Activated naive CD4-positive, alpha-beta T cell (primary cell): Measurements from ENCODE around the gene MAML2.

ENCODE experiments used
- DNase-seq, 4 experiments: peaks; one replicate each; lab custom pipeline; 2025; lab: John Stamatoyannopoulos, UW

Gene MAML2

DNA sequence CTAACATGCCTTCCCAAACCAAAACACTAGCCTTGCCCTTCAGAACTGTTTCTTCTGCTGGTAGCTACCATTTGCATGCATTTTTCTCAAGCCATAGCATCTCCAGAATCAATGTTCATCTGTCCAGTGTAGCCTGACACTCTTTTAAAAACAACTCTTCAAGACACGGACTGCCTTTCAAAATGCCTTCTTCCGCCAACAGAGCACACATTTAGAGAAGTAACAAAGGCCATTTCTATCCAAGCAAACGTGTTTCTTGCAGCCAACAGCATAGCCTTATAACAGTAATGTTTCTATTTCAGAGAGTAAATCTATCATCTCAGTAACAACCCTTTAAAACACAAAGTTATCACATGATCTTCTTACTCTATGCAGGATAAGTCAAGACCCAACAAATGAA, 275.8 kb downstream of the MAML2 start:
- no peak for DNase-seq

DNA sequence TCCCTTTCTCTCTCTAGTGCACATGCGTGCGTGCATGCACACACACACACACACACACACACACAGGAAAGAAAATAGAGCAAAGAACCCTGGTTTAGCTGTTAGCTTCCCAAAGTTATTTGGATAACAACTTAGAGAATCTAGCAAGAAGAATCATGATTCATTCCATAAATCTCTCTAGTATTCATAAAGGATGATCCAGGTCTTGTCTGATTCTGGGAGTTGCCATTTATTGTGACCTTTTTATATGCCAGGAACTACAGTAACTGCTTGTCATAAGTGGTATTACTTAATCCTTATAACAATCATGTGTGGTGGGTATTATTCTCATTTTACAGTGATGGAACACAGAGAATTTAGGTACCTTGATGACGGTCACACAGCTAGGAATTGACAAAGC, 277.6 kb downstream of the MAML2 start:
- no peak for DNase-seq

- no peak for DNase-seq
Observed at GRCh38 chr11:96063886-96064285, 279.1 kb downstream of the MAML2 start.

GRCh38 chr11:96063053-96063452, 279.9 kb downstream of the MAML2 start:
- no peak for DNase-seq

GRCh38 chr11:96062134-96062533, 280.9 kb downstream of the MAML2 start:
- no peak for DNase-seq

DNA sequence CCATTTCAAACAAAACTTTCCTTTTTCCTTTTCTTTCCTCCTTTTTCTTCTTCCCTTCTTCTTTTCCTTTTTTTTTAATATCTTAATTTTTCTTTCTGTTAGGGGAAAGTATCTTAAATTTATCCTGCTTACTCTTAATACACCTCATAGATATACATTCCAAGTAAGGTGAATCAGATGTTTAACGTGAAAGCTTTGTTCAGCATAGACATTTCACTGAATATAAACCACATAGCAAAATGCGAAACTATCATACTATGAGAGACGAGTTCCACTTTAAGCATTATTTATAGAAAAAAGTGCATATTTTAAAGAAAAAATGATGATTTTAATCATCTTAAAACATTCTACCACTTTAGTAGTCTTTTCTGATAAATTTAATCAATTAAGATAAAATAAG, 281.3 kb downstream of the MAML2 start:
- no peak for DNase-seq

DNA sequence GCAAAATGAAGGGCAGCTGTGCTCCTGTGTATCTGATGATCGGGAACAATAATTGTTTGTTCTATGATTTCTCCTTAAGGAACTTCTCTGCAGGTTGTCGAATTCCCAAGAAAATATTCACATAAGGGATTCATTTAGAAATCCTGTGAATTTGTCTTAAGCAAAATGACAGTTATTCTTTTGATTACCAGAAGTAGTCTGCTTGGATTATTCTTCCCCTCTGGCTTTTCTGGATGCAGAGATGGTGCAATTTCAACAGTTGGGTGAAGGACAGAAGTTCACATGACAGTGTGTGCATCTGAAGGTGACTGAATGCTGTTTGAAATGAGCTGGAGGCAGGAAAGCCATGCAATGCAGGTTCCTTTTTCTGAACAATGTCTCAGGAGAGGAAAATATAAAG, 281.9 kb downstream of the MAML2 start:
- no peak for DNase-seq

DNA sequence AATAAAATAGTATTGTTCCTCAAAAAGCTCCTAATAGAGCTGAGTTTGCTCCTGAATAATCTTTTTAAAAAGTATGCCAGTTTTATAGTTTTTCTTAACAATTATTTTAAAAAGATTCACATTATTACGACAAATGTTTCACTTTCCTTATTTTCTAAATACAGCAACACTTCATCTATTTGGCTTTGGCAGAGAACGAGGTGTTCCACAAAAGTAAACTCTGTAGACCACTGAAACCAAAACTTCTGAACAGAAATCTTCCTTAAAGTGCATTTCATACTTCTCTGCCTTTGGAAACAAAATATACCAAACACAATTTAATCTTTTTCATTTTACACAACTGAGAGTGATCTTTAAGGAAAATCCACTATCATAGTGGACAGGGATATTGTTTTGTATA, 285.5 kb downstream of the MAML2 start:
- no peak for DNase-seq

- DNase-seq = no peak
Observed at GRCh38 chr11:96056576-96056975, 286.4 kb downstream of the MAML2 start.

DNA sequence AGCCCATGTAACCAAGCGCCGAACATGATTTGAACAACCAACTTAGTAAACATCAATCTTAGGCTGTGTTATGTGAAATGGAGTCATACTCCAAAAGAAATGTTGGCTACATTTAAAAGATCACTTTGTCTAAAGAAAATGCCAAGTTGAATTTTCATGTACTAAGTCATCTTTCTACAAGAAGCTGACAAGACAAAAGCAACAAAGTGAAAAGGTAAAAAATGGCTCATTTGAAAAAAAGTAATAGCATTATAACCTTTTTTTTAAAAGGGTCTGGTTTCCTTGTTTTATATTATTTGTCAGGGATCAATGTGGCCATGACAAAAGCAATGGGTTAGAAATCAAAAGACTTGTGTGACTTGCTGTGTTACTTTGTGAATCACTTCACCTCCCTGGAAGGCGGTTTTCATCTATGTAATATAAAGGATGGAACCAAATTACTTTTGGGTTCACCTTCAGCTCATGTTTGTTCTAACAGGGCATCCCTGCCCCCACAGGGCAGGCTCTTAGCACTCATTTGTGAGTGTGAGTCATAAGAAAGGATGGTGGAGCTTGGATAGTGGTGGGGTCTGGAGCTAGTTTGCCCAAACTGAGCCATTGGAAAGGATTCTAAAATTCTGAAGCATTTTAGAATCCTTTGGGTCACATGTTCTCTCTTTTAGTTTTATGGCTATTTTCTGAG, 287.1 kb downstream of the MAML2 start:
- DNase-seq = peak in 1 of 4 experiments; percentile 3

DNA sequence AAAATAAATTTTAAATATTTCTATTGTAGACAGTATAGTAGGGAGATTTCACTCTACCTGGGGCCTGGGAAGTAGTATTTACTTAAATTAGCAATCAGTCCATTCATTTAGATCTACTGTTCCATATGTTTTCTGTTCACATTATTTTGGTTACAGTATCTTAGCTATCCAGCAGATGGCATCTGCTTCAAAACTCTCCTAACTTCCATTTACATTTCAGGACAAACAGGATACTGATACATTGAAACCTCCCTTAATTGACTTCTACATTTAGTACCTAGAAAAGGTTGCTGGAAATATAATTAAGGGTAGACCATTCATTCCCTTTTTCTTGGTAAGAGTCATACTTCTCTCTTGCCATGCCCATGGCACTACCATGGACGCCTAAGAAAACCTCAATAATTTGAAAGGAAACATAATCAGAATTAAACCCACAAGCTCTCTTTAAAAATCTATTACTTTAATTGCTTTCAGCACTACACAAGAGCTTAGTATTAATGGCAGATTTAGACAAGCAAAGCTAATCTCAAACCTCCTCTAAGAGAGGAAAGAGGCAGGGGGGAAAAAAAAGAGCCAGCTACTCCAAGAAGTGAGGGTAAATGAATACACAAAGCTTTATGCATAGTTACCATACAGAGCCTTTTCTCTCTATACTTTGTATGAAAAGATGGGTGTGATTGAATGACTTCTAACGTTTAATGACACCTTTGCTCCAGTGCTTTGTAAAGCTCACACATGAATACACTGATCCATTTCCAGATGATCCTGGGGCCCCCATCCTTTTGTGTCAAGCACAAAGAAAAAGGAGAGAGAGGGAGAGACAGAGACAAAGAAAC, 287.9 kb downstream of the MAML2 start:
- DNase-seq = no peak

DNA sequence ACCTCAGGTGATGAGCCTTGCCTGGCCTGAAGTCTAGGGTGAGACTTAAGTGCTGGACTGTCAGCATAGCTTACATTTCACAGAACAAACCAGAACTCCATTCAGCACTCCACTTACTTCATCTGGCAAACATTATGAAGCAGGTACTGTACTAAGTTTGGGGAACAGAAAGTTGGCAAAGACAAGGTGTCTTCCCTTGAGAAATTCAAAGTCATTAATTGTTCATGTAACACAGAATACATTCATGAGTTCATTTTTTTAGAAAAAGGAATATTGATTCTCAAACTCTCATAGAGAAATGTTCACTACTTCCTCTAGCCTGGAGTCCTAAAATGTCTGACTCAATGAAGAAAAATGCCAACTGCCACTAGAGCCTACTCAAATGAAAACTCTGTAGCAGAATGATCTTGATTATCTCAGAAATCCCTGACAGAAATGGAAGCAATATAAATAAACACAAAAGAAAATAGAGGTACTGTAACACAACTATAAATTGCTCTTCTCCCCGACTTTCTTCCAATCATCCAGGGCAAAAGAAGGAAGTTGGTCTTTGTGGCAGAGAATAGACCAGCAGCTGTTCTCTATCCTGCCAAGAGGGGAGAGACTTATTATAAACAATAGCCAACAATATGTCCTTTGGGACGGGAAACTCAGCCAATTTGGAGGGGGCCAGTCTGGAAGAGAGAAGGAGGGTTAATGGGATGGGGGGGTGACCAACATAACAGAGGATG, 289.9 kb downstream of the MAML2 start:
- no peak for DNase-seq

DNA sequence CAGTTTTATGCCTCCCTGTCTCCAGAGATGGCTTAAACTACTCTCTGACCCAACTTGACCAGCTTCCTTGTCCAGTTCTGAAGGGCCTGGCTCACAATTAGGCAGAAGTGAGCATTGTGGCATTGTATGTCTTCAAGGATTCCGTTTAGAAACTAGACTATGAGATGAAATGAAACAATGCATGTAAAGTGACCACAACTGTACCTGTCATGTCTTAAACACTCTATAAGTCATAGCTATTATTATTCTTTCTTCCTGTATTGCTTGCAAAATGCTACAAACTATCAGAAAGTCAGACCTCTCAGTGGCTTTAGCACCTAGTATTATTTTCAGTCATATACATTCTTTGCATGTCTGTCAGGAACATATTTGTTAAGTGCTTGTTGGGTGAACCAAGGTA, 291.2 kb downstream of the MAML2 start:
- DNase-seq = no peak

- no peak for DNase-seq
Observed at GRCh38 chr11:96050435-96051182, 292.4 kb downstream of the MAML2 start.

GRCh38 chr11:96049426-96049825, 293.6 kb downstream of the MAML2 start:
- no peak for DNase-seq

DNA sequence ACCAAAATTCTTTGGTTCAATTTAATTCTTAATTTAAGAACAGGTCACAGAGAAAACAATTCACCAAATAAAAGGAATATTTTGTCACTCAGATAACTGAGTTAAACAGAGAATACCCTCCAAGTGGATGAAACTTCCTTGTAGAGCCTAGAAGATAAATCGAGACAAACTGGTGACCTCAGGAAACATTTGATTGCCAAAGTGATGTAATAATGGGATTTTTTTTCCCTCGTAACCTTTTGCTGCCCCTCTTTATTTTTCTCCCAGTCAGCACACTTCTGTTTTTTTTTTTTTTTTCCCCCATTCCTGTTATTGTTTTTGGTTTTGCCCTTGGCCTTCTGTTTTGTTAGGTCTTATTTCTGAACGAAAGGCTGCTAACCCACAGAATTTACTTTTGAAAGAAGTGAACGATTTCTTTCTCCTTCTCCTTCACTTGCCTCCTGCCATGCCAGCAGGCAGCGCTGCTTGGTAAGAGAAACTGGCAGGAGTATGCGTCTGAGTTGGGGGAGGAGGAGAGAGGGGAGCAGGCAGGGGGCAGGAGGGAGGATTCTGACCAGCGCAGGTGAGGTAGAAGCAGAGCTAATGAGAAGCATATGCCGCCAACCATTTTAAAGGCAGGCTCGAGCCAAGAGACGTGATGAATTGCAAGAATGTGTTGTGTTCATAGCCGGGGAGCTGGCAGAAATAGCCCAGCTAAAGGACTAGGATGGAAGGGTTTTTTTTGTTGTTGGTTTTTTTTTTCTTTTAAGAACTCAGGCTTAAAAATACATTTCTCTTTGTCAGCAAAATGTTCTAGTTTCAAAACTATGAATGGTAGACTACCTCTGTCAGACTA, 297.2 kb downstream of the MAML2 start:
- no peak for DNase-seq

- no peak for DNase-seq
Observed at GRCh38 chr11:96044747-96045146, 298.2 kb downstream of the MAML2 start.

DNA sequence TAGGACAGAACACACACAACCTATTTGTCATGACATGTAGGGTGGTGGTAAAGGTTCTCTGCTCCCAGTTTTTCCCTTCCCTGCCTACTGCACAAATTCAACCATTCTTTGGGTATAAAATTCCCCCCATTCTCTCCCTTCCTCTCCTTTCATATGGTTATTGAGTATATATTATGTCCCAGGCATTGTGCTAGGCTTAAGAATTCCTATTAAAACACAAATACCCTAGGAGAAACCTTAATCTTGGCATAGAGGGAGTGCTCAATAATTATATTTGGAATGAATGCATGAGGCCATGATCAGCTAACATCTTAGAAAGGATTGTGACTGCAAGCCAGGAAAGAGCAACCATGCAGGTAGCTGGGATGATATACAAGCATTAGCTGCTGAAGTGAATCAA, 298.7 kb downstream of the MAML2 start:
- DNase-seq = no peak

DNA sequence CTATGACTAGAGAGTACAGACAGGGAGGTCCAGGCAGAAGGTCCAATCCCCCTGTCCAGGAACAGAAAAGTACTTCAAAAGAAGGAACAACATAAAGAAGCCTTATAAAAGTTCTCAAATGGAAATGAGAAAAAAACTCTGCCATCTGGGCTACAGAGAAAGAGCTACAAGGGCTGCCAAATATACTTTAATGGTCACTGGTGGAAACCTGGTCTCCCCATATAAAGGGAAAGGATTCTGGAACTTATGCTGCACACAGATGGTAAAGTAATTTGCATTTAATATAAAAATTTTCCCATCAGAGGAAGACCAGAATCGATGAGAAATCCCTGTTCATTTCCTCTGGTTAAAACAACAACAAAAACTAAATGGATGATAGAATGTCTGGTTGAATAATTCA, 299.7 kb downstream of the MAML2 start:
- DNase-seq = no peak

DNA sequence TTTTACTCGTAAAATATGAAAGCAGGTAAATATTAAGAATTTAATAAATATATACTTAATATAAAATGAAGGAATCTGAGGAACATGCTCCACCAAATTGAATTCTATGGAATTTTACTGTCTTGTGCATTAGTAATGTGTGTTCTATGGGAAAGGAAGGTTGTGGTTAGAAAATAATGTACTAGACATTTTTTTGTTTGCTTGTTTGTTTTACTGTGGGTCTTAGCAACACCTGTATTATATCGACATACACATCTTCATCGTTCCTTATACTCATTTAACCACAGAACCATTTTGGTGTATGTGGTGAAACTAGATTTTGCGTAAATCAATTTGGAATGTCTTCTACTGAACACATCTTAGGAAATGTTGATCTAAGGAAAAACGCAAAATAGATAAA, 304.9 kb downstream of the MAML2 start:
- DNase-seq = no peak

DNA sequence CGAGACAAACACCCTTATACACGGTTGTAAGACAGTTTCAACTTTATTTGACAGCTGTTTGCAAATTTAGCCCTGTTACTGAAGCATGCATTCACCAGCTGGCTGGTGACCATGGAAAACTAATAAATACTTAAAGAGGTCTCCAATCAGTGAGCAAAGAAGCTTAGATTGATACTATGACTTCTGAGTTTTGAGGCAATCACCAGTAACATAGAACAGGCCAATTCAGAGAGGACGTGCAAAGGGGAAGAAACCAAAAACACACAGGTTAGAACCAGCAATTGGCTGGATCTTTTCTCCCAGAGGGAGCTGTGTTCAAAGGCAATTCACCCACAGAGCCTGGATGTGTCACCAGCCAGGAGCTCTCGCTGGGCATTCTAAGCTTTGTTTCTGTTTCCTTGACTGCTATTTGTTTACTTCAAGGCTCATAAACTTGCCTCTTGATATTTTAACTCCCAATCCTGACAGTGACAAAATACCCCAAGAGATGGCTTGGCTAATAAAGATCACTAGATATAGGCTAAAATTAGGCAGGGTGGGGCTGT, 305.5 kb downstream of the MAML2 start:
- no peak for DNase-seq
